NCI-H446 (cell line): ENCODE data around the gene FNTB.
"Not testable (repeated sequence)": the region's sequence is repeated elsewhere in the genome, so short reads cannot be mapped to it uniquely, and the experiment has no call there.

Source experiments
- DNase-seq, 2 experiments: peaks; one replicate each; lab custom pipeline; 2025; lab: John Stamatoyannopoulos, UW

FNTB gene

DNA sequence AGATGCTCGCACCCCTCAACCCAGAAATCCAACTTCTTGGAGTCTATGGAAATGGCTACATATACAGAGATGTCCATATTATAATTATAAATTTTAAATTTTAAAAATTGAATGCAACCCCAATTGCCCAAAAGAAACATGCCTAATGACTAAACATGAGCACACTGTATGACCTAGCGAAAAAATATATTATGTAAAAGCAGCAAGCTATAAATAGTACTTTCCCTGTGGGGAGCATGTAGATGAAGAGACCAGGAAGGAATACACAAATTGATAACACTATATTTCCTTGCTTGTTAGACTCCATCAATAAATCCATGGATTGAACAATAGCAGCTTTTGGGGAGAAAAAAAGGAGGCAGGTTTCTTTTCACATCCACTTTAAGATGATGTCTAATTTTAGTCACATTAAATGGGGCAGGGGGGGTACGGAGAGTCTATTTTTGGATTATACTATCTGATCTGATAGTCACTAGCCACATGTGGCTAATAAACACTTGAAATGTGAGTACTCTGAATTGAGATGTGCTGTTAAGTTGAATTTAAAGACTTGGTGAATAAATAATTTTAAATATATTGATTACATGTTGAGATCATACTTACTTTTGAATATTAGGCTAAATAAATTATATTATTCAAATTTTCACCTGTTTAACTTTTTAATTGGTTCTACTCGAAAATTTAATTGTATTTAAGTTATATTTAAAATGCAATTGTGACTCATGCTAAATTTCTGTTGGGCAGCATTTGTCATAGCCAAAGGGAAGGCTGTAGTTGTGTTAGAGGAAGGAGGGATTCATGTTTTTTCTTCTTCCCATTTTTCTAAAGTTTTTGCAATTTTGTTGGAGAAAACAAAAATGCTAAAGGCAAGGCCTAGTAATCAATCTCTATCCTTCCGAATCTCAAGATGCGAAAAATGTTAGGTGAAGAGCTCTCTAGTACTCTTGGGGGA is 98.1 kb downstream of the FNTB start:
- DNase-seq = no peak

DNA sequence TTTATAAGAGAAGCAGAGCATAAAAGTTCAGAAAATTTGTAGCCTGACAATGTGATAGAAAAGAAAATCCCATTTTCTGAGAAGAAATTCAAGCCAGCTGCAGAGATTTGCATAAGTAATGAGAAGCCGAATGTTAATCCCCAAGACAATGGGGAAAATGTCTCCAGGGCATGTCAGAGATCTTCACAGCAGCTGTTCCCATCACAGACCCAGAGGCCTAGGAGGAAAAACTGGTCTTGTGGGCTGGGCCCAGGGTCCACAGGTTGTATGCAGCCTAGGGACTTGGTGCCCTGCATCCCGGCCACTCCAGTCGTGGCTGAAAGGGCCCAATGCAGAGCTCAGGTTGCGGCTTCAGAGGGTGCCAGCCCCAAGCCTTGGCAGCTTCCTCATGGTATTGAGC is 100.0 kb downstream of the FNTB start:
- not testable (repeated sequence) for DNase-seq

DNA sequence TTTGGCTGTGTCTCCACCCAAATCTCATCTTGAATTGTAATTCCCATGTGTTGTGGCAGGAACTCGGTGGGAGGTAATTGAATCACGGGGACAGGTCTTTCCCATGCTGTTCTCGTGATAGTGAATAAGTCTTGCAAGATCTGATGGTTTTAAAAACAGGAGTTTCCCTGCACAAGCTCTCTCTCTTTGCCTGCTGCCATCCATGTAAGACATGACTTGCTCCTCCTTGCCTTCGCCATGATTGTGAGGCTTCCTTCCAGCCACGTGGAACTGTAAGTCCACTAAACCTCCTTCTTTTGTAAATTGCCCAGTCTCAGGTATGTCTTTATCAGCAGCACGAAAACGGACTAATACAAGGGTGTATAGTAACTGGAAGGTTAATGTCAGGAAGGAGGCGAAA is 101.1 kb downstream of the FNTB start:
- not testable (repeated sequence) for DNase-seq

DNA sequence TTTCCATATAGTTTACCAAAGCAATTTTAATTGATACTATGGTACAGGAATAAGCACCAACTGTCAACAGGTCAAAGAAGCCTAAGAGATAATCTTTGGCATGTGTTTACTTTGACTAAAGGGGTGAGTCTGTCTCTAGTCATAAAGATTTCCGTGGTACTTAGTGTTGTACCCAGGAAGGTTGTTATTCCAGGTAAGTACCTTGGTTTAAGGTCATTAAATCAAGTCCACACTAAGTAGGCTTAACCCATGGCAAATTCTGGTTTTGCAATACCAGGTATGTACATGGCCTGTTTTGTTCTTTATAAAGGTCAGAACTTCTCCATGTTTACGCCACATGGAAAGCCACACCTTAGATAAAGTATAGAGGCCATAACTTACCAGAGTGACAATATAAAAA is 105.7 kb downstream of the FNTB start:
- DNase-seq = no peak

DNA sequence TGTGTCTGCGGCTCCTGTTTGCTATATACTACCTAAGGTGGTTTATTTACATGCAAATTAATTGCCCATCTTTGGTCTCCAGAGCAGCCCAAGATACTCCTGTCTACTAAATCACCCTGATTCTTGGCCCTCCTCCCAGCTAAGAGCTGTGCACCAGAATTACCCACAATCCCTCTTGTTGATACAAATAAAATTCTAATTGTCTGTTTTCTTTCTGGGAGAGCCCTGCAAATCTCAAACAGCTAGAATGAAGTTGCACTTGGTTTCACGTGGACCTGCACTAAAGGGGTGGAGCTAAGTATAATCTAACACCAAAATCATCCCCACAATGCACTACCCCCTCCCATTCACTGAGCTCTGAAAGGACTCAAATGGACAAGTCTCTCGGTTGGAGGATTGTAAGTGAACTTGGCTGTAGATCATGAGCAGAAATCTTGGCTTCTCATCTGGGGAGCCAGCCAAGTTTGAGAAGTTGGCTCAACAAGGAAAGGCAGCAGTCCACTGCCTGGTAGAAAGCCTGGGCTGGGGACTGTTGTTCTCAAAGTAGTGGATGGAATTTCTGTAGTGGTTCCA is 109.0 kb downstream of the FNTB start:
- DNase-seq = peak; percentile 90 to 92

DNA sequence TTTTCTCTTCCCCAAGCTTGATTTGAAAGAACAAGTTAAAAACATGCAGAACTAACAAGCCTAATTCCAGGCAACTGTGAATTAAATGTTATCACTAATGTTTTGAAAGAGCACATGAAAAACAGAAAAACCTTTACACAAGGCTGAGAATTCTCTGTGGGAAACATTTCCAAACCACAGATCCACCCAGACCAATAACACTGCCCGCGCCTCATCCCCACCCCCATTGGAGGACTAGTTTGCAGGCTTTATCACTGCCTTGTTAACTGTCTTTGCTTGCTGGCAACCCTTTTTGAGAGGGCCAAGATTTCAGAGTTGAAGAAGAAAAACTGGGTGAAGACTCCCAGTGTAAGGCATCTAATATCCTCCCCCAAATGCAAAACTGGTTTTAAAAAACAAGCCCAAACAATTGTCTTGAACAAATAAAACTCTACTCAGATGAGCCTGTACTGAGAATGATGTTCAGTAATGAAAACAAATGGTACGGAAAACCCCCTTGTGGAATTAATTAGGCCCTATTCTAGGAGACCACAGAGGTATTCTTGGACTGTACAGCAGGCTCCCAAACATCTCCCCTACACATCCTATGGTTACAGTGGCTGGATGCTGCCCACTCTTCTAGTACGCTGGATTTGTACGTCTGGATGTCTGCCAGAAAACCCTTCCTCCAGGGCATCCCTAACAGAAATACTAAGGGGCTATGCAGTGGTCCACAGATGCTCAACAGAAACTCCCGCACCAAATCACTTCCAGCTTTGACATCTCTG is 109.8 kb downstream of the FNTB start:
- DNase-seq = peak; percentile 16 to 44

DNA sequence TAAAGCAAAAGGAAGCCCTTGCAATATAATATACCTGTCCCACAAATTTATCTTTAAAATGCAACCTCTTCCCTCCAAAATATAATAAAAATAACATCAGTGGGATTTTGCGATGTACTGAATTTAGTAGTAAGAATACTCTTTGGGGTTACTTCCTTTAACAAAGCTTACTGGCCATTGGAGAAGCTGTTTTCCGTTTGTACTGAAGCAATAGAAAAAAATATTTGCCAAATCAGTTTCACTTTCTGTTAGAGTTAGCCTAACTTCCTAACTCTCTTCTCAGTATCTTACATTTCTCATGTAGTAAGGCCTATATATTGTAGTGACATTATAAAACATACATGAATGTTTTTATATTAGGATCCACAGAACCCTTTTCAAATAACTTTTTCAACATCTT is 111.9 kb downstream of the FNTB start:
- no peak for DNase-seq

DNA sequence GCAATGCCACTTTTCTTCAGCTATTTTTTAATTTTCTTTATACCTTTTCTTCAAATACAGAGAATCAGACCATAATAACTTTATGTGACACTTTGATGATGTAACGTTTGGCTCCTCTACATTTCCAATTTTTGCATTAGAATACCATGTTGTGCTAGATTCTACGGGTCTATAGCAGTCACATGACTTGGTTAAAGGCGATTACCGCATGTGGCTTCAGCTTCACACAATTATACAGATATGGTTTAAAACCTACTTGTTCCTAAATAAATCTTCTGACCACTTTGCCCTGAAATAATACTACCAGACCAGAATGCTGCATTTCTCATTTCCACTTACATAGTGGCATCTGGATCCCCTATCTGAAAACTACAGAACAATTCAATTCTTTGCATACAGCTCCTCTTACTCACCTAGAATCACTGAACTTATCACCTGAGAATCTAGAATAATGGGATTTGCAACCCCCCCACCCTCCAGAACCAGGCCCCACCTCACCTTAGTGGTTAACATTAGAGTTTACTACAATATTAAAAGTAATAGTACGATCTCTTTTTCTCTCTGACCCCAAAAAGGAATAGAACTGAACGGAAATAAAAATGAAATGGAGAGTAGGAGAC is 114.3 kb downstream of the FNTB start:
- DNase-seq = no peak

DNA sequence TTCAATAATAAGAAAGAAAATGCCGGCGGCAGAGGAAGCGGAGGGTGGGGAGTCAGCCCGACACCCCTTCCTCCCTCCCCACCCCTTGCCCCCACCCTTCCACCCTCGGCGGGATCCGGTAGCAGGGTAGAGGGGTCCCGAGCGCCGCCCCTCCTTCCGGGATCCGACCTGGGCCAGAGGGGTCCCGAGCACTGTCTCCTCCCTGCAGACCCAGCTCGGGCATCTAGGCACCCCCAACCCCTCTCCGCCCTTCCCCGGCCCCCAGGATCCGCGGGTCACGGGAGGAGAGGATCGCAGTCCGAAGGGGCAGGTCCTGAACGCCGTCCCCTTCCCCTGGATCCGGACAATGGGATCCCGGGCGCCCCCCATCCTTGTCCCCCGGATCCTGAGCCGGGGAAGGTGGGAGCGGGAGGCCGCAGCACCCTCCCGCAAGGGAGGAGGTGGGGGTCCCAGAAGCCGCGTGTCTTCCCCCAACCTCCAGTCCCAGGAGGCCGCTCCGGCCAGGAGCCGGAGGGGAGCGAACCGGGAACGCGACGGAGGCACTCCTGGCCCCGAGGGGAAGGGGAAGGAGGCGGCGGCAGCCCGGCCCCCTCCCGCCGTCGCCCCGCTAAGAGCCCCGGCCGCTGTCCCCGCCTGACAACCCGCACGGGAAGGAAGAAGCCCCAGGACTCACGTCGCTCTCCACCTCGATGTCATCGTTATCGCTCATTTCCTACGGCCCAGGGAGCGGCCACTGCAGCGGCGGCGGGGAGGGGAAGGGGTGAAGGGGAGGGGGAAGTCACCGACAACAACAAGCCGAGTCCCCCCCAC is 115.1 kb downstream of the FNTB start:
- no peak for DNase-seq

DNA sequence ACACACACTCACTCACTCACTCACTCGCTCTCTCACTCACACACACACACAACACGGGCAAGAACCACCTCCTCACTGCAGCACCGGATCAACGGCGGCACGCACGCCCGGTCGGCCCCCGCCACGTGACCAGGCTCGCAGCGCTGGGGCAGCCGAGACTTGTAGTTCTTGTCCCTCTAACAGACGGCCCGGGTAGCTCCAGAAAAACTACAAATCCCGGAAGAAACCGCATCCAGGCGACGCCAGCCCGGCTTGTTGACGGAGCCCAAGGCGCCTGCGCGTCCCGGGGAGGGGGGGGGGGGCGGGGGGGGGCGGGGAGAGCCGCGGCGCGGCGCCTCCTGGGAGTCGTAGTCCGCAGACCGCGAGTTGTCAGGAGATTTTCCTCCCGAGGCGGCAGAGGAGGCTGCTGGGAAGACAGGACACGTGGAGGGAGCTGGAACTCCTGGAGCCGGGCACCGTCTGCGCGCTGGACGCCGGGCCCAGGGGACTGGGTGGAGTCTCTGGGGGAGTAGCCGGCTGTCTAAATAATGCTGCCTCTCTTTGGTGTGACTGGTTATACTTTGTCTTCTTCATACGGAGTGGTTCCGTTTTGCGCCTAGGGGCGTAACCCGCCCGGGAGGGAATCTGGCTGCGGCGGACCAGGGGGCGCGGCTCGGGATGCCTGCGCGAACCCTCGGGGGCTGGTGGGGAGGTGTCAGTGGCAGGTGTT is 115.9 kb downstream of the FNTB start, which contains the start of gene MAX:
TSS of gene MAX (minus strand) at position 77 of the 709 bp plus-strand sequence. CDS start 178 bp downstream, outside the sequence.
- DNase-seq = peak; percentile 89 to 97

DNA sequence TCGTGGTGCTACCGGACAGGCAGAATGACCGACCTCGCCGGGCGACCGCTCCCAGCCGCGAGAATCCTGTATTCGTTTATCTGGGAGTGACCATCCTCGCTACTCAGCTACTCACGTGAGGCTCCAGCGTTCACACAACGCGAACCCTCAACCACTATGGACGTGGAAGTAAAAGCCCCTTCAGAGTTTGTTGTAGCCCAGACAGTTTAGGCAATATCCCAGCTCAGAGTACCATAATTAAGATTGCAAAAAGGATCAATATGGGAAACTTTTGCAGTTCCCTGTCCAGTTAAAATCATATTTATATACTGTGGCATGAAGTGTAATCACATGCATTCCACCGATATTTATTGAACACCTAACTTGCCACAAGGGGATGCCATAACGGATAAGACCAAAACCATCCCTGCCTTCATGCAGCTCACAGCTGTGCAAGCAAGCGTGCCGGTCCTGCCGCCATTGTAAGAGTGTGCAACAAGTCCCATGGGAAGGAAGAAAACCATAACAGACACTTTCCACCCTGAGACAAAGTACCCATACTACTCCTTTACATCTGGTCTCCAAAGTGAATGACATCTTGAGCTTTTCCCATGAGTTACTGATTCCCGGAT is 116.6 kb downstream of the FNTB start:
- DNase-seq = peak; percentile 19 to 24

DNA sequence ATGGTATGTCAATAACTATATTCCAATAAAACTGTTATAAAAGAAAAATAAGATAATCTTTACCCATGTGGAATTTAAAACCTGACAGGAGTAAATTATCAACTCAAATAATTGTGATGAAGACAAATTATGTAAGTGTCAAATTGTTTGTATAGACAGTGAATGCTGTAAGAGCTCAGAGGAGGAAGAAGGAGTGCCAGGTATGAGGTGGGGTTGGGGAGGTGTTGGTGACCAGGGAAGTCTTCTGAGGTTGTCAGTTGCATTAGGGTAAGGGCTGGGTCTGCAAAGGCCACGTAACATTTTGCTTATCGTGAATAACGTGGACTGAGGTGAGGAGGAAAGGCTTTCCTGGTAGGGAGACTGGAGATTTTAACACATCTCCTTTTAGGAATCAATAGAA is 118.1 kb downstream of the FNTB start:
- no peak for DNase-seq

DNA sequence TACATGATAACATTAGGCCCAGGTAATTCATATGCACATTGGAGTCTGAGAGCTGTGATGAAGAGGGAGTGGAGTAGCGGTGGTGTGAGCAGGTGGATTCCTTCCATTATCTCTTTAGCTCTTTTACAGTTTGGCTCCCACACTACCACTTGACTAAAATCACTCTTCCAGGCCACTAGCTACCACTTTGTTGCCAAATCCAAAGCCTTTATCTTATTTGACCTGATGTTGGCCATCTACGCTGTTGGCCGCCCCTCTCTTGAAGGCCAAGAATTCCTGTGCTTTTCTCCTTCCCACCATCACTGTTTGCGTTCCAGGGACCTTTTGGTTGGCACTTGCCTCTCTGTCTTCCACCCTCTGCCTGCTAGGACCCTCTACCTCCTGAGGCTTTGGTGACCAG is 119.6 kb downstream of the FNTB start:
- no peak for DNase-seq

DNA sequence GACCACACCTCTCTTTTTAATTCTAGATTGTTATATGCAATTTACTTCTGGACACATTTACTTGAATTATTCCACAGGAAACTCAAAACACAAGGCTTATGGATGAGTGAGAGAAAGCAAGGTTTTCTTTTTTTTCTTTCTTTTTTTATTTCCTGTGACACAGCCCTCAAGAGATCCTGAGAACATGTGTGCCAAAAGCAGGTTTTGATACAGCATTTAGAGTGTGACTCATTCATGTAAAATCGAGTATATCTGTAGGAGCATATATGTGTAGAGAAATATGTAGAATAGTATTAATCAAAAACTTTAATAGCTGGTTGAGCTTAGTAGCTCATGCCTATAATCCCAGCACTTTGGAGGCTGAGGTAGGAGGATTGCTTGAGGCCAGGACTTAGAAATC is 120.0 kb downstream of the FNTB start:
- no peak for DNase-seq

DNA sequence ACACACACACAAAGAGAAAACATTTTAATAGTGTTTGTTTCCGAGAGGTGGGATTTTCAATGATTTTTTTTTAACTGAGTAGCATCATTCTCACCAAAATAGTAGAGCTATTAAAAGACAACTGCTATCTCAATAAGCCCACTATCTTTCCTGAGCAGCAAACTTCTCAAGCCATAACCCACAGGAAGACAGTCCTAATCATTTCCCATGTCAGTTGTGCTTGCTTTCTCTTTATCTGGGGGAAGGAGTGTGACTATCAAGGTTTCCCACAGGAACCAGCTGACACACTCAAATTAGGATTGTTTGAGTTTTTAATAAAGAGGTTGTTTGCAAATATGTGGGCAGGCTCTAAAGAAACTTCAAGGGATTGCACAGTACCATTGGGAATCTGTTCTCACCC is 120.5 kb downstream of the FNTB start:
- DNase-seq = no peak

DNA sequence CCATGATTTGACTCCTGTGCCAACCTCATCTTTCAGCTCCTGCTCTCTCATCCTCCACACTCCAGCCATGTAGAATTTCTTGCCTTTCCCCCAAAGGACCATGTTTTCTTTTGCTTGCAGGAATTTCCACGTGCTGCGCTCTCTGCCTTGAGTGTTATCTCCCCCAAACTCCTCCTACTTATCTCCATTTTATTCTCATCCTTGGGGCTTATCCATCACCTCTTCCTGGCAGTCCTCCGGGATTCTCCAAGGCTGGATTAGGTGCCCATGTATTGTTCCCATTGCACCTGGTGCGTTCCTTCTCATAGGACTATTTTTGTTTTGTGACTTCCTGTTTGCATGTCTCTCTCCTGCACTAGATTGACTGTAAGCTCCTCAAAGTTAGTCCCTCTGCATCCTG is 122.7 kb downstream of the FNTB start:
- no peak for DNase-seq

DNA sequence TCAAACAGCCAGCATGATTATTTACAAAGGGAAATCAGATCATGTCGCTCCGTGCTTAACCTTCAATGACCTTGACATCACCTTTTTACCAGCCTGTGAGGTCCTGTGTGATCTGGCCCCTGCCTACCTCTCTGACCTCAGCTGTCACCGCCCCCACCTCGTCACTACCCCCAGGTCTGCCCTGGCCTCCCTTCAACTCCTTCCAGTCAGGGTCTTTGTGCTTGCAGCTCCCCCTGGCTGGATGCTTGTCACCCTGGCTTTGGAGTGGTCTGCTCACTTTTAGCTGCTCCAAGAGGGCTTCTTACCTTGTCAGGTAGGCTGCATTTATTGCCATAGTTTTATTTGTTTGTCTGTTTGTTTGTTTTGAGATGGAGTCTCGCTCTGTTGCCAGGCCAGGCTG is 123.8 kb downstream of the FNTB start:
- no peak for DNase-seq
